ENCODE measurements around the gene PRKN. TPM values are rescaled to one million over a fixed set of nuclear protein-coding genes. Genes with fewer than 3 reads are reported as not detected.

Gene PRKN
- total and polyA plus RNA-seq, 2 experiments from 2014 or later, result 0.10 to 0.84 TPM

- no peak overlapping the region for H2AFZ ChIP-seq
- H3K27me3 Mint-ChIP-seq (ENCODE audit: insufficient read depth, low read depth, poor library complexity), result no peaks in the 10 kb centered on the region
- H3K4me3 ChIP-seq, result no peak overlapping the region
- H3K79me2 ChIP-seq (replicated peaks; ENCODE audit: insufficient read depth), result no peaks in the 10 kb centered on the region
- no peaks in the 10 kb centered on the region for H3F3A ChIP-seq (replicated peaks; ENCODE audit: low read depth)
- no peak overlapping the region for H3K27ac ChIP-seq (ENCODE audit: low read depth)
- no peaks in the 10 kb centered on the region for H3K4me1 ChIP-seq (ENCODE audit: insufficient read depth)
- H3K27me3 ChIP-seq (ENCODE audit: insufficient read depth), result no peaks in the 10 kb centered on the region
- no peaks in the 10 kb centered on the region for H4K20me1 ChIP-seq (replicated peaks; ENCODE audit: insufficient read depth)
- no peak overlapping the region for H3K27ac Mint-ChIP-seq
- no peaks in the 10 kb centered on the region for H3K36me3 ChIP-seq (ENCODE audit: insufficient read depth)
- H3K36me3 Mint-ChIP-seq (ENCODE audit: low read depth), result no peaks in the 10 kb centered on the region
- no peak overlapping the region for H3K4me2 ChIP-seq
- DNase-seq (ENCODE audit: low spot score) (no peak), ATAC-seq (no peak)
- TF ChIP-seq CTCF (conservative IDR thresholded peaks at IDR 0.05; ENCODE audit: low read depth in 2 of 2) (no peak), EZH2 (IDR thresholded peaks at IDR 0.05; ENCODE audit: low read depth, unreplicated experiment) (no peak), POLR2AphosphoS5 (IDR thresholded peaks at IDR 0.05; ENCODE audit: low read depth) (no peak), ZNF114 (CRISPR knock-in tag; IDR thresholded peaks at IDR 0.05) (no peak), STAT1 (IDR thresholded peaks at IDR 0.05; ENCODE audit: unreplicated experiment) (no peak), REST (IDR thresholded peaks at IDR 0.05; ENCODE audit: unreplicated experiment) (no peak), EZH2phosphoT487 (IDR thresholded peaks at IDR 0.05; ENCODE audit: unreplicated experiment) (no peak), ETS1 (IDR thresholded peaks at IDR 0.05) (no peak), ZNF462 (CRISPR knock-in tag; IDR thresholded peaks at IDR 0.05) (no peak), JUNB (IDR thresholded peaks at IDR 0.05; ENCODE audit: unreplicated experiment) (no peak), NANOG (IDR thresholded peaks at IDR 0.05; ENCODE audit: borderline replicate concordance) (no peak), CREB1 (CRISPR knock-in tag; IDR thresholded peaks at IDR 0.05; ENCODE audit: low read depth) (no peak), ZNF331 (CRISPR knock-in tag; IDR thresholded peaks at IDR 0.05; ENCODE audit: low read depth) (no peak)
- no peak overlapping the region for H3K4me3 Mint-ChIP-seq
- no peaks in the 10 kb centered on the region for H3K9me3 Mint-ChIP-seq
- H3K4me1 Mint-ChIP-seq, result no peaks in the 10 kb centered on the region
- H3K9me2 ChIP-seq (ENCODE audit: insufficient read depth), result no peaks in the 10 kb centered on the region
Measured at GRCh38 chr6:162165479-162165878, 562.1 kb downstream of the PRKN start.

Data from GM23338 (cell line).